SK-N-SH (cell line): ENCODE measurements around the gene CHD1.

Experiments
- CTCF ChIP-seq: fragments of 200-600 bp; sonication (generic); IDR thresholded peaks from 2 replicates; pipeline ENCODE4 v1.6.1; 2017; ENCODE audit warnings: antibody characterized with exemption, mild to moderate bottlenecking, moderate library complexity
- EP300 ChIP-seq, 2 experiments: IDR thresholded peaks; 2 replicates each; pipeline versions ENCODE4 v1.4.0 to v1.6.1; 2012; ENCODE audit warnings: borderline replicate concordance in 1 of 2, low read depth in 1 of 2, low read length in 1 of 2
- GABPA ChIP-seq: IDR thresholded peaks from 2 replicates; pipeline ENCODE4 v1.4.0; 2012; ENCODE audit warnings: low read depth, mild to moderate bottlenecking
- JUND ChIP-seq: IDR thresholded peaks from 2 replicates; pipeline ENCODE4 v1.4.0; 2012
- MAX ChIP-seq: IDR thresholded peaks from 2 replicates; pipeline ENCODE4 v1.4.0; 2012; ENCODE audit warnings: low read depth
- MEF2A ChIP-seq: IDR thresholded peaks from 2 replicates; pipeline ENCODE4 v1.4.0; 2012; ENCODE audit warnings: low read depth, borderline replicate concordance
- NFIC ChIP-seq: IDR thresholded peaks from 2 replicates; pipeline ENCODE4 v1.4.0; 2012; ENCODE audit warnings: borderline replicate concordance
- PBX3 ChIP-seq: IDR thresholded peaks from 2 replicates; pipeline ENCODE4; 2012
- POLR2AphosphoS5 ChIP-seq: IDR thresholded peaks from 2 replicates; pipeline ENCODE4 v1.6.1; 2012; ENCODE audit warnings: low read depth, low read length
- SIN3A ChIP-seq: IDR thresholded peaks from 2 replicates; pipeline ENCODE4 v1.6.1; 2012; ENCODE audit warnings: low read depth, mild to moderate bottlenecking, low read length, moderate library complexity, borderline replicate concordance
- SMC3 ChIP-seq: IDR thresholded peaks from 2 replicates; pipeline ENCODE4 v1.6.1; 2012; ENCODE audit warnings: low read depth, low read length, improper control_type of control experiment
- TAF1 ChIP-seq: IDR thresholded peaks from 2 replicates; pipeline ENCODE4 v1.6.1; 2012; ENCODE audit warnings: low read depth, mild to moderate bottlenecking, low read length, moderate library complexity, borderline replicate concordance
- ZBTB33 ChIP-seq: IDR thresholded peaks from 2 replicates; pipeline ENCODE4 v1.4.0; 2012; ENCODE audit warnings: low read depth, borderline replicate concordance

GRCh38 chr5:98840946-98841345 is 87.9 kb downstream of the CHD1 start:
- TF ChIP-seq NFIC (no peak), SIN3A (no peak), TAF1 (no peak), CTCF (no peak), EP300 (IDR thresholded peaks at IDR 0.05; ENCODE audit: borderline replicate concordance in 1 of 2, low read depth in 1 of 2, low read length in 1 of 2) (no peak), MEF2A (no peak), POLR2AphosphoS5 (no peak), PBX3 (no peak), ZBTB33 (no peak), JUND (no peak), MAX (no peak), SMC3 (no peak), GABPA (no peak)
